RWPE2 (cell line): ENCODE results near the gene SLC23A1.
A peak's percentile ranks its signal among the peaks of the same experiment; 100 is the strongest.

ENCODE experiments used
- ATAC-seq: fragments of 200-7000 bp; cut with Tn5 transposase; 3 replicates; pipeline ENCODE4 v1.9.1; 2021; ENCODE audit warnings: low read depth
- DNase-seq: peaks from one replicate; pipeline ENCODE4 v3.0.0-alpha.2; 2020; ENCODE audit warnings: low spot score
- H3K27ac ChIP-seq: fragments of 450-650 bp; 2 replicates; pipeline ENCODE4 v1.5.1; 2017; ENCODE audit warnings: mild to moderate bottlenecking; ENCODE audit not compliant: poor library complexity, severe bottlenecking
- H3K27me3 ChIP-seq: fragments of 250-450 bp; sonication (Bioruptor Pico); 2 replicates; pipeline ENCODE4 v1.5.1; 2021; ENCODE audit warnings: mild to moderate bottlenecking, moderate library complexity; ENCODE audit not compliant: insufficient read depth, poor library complexity, severe bottlenecking
- H3K36me3 ChIP-seq: fragments of 250-450 bp; sonication (Bioruptor Pico); 2 replicates; pipeline ENCODE4 v1.5.1; 2020; ENCODE audit warnings: low read depth, mild to moderate bottlenecking, moderate library complexity
- H3K4me1 ChIP-seq: fragments of 250-450 bp; sonication (Bioruptor Pico); 2 replicates; pipeline ENCODE4 v1.5.1; 2021; ENCODE audit warnings: mild to moderate bottlenecking, moderate library complexity; ENCODE audit not compliant: insufficient read depth, poor library complexity, severe bottlenecking
- H3K4me3 ChIP-seq: fragments of 250-450 bp; sonication (Bioruptor Pico); 2 replicates; pipeline ENCODE4 v1.5.1; 2021; ENCODE audit warnings: mild to moderate bottlenecking, moderate library complexity; ENCODE audit not compliant: severe bottlenecking
- H3K9me3 ChIP-seq: fragments of 250-450 bp; sonication (Bioruptor Pico); 2 replicates; pipeline ENCODE4 v1.5.1; 2021; ENCODE audit warnings: mild to moderate bottlenecking, moderate library complexity; ENCODE audit not compliant: severe bottlenecking
- TF ChIP-seq, protein P1 (sequence below): fragments of 450-650 bp; IDR thresholded peaks from one replicate; pipeline ENCODE4 v1.5.1; 2017; ENCODE audit warnings: mild to moderate bottlenecking, moderate library complexity; ENCODE audit not compliant: poor library complexity, severe bottlenecking

The SLC23A1 gene

DNA sequence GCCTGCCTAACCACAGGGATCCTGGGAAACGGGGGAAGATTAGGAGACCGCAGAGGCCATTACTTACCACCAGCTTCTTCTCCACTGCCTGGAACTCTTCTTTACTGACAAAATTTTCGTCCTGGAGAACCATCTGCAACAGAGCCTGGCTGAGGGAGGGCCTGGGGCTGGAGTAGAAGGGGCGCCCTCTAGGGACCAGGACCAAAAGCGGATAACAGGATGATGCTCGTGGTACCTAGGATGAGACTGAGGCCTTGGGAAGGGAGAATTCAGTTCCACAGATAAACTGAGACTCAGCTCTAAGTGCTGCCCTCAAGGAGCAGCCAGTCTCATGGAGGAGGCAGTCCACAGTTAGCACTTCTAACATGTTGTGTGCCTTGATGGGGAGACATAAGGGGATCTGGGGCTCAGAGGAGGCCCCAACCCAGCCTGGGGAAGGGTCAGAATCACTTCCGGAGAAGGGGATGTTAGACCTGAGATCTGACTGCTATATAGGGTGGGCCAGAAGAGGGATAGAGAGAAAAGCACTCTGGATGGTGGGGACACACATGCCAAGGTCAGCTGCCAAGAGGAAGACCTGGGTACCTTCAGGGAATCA is 19.6 kb upstream of the SLC23A1 start:
- Histone ChIP-seq H3K4me1 (peaks cover 10% of the 10 kb centered on the region), H3K4me3 (no peak overlapping the region), H3K27ac (peak overlapping the region; percentile 76), H3K27me3 (no peaks in the 10 kb centered on the region), H3K9me3 (no peaks in the 10 kb centered on the region), H3K36me3 (no peaks in the 10 kb centered on the region)
- ATAC-seq (no peak), DNase-seq (no peak)
- TF ChIP-seq, protein P1, sequence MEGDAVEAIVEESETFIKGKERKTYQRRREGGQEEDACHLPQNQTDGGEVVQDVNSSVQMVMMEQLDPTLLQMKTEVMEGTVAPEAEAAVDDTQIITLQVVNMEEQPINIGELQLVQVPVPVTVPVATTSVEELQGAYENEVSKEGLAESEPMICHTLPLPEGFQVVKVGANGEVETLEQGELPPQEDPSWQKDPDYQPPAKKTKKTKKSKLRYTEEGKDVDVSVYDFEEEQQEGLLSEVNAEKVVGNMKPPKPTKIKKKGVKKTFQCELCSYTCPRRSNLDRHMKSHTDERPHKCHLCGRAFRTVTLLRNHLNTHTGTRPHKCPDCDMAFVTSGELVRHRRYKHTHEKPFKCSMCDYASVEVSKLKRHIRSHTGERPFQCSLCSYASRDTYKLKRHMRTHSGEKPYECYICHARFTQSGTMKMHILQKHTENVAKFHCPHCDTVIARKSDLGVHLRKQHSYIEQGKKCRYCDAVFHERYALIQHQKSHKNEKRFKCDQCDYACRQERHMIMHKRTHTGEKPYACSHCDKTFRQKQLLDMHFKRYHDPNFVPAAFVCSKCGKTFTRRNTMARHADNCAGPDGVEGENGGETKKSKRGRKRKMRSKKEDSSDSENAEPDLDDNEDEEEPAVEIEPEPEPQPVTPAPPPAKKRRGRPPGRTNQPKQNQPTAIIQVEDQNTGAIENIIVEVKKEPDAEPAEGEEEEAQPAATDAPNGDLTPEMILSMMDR: peak; percentile 62

DNA sequence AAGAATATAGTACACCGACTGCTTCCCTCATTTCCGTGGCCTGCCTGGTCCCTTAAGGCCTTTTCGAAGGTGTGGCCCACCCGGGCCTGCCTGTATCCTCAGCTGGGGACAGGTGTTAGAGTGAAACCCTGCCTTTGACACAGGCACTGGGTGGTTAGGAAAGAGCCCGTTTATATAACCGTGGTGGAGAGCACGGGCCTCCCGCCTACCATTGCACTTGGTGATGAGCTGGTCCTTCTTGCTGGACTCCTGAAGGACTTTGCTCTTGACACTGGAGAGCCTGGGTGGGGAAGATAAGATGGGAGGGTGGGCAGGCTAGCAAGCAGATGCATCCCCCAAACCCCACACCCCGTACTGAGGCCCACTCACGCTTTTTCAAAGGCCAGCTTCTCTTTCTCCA is 18.4 kb upstream of the SLC23A1 start:
- no peaks in the 10 kb centered on the region for H3K36me3 ChIP-seq
- peaks cover 10% of the 10 kb centered on the region for H3K4me1 ChIP-seq
- no peaks in the 10 kb centered on the region for H3K9me3 ChIP-seq
- no peak overlapping the region for H3K4me3 ChIP-seq
- TF ChIP-seq, protein P1: no peak
- ATAC-seq: no peak
- no peak overlapping the region for H3K27ac ChIP-seq
- DNase-seq: no peak
- H3K27me3 ChIP-seq: no peaks in the 10 kb centered on the region

DNA sequence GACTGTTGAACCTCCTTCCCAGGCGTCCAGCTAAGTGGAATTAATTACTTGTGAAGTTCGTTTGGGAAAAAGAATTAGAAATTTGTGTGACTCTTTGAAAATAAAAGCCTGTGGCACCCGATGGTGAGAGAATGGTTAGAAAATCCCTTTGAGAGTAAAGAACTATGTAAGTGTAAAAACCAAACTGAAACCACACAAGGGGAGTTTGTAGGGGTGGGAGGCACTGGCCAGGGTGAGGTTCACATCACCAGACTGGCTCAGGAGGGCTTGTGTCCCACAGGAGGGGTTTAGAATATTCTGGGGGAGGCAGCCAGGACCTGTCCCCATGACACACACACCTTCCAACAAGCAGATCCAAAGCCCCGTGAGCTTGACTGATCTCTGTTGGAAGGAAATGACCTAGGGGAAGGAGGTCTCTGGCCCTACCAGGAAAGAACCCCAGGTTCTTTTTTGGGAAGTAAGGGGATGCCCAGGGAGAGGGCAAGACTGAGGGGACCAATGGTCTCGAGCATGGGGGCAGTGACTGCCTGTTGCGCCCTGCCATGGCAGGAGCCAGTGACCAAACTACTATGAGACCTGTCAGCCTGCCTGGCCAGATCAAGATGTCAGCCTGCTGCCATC is 16.5 kb upstream of the SLC23A1 start:
- DNase-seq (no peak), ATAC-seq (no peak)
- Histone ChIP-seq H3K4me1 (peaks cover 10% of the 10 kb centered on the region), H3K9me3 (no peaks in the 10 kb centered on the region), H3K36me3 (no peaks in the 10 kb centered on the region), H3K27me3 (no peaks in the 10 kb centered on the region), H3K27ac (no peak overlapping the region), H3K4me3 (no peak overlapping the region)
- TF ChIP-seq, protein P1: no peak

DNA sequence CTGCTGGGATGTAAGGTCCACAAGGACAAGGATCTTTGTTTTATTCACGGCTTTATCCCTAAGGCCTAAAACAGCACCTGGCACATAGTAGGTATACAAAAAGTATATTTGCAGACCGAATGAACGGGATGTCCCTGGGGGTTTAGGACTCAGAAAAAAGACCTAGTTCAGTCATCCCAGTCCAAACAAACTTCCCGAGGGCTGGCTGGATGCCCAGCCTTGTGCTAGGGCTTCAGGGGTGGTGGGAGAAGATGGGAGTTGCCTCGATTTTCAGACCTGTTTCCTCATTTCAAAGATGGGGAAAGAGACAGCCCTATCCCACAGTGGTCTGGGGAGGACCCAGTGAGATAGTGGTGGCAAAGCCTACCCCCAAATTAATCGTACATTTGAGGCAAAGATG is 14.8 kb upstream of the SLC23A1 start:
- Histone ChIP-seq H3K4me3 (no peak overlapping the region), H3K27ac (no peak overlapping the region), H3K4me1 (peaks cover under 1% of the 10 kb centered on the region), H3K36me3 (no peaks in the 10 kb centered on the region), H3K27me3 (no peaks in the 10 kb centered on the region), H3K9me3 (no peaks in the 10 kb centered on the region)
- TF ChIP-seq, protein P1: no peak
- no peak for DNase-seq
- no peak for ATAC-seq

DNA sequence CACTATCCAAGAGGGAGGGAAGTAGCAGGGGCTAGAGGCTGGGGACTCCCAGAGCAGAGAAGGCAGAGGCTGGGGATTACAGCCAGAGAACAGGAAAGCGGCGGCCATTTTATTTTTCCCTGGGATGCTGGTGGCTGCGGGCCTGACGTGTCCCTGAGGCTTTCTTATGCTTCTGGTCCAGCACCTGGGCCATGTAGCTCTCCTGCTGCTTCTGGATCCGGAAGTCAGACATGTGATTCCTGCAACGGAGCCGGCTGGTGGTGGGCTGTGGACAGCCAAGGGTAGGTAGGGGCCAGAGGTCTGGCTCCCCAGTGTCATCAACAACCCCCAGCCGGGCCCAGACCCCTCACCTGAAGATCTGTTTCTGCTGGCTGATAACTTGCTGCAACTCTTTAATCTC is 13.6 kb upstream of the SLC23A1 start:
- no peak overlapping the region for H3K4me3 ChIP-seq
- no peaks in the 10 kb centered on the region for H3K9me3 ChIP-seq
- DNase-seq (no peak), ATAC-seq (no peak)
- no peak overlapping the region for H3K27ac ChIP-seq
- H3K4me1 ChIP-seq: peaks cover 4% of the 10 kb centered on the region
- TF ChIP-seq, protein P1: no peak
- no peaks in the 10 kb centered on the region for H3K27me3 ChIP-seq
- no peaks in the 10 kb centered on the region for H3K36me3 ChIP-seq
